Activated CD8-positive, alpha-beta T cell treated with anti-CD3 and anti-CD28 coated beads for 36 hours (primary cell): ENCODE data around the gene AFAP1L2. TPM values are rescaled to one million over a fixed set of nuclear protein-coding genes. Genes with fewer than 3 reads are reported as not detected.

Source experiments
- ATAC-seq: fragments of 200-7000 bp; cut with Tn5 transposase; one replicate; pipeline ENCODE4 v1.10.0; 2021; ENCODE audit warnings: mild to moderate bottlenecking, moderate library complexity
- CTCF ChIA-PET: fragments of 350-600 bp; sonication (Branson Sonifier 250); formaldehyde crosslinking; loops from one replicate; lab custom pipeline; 2021; ENCODE audit warnings: antibody characterized with exemption; lab: Charles Lee
- POLR2A ChIA-PET: fragments of 350-600 bp; sonication (Branson Sonifier 250); formaldehyde crosslinking; loops from one replicate; lab custom pipeline; 2021; ENCODE audit warnings: antibody characterized with exemption; lab: Charles Lee
- DNase-seq: peaks from one replicate; pipeline ENCODE4 v3.0.0-alpha.2; 2020
- H3K27ac Mint-ChIP-seq: one replicate; pipeline ENCODE4 v1.8.0; 2021; ENCODE audit warnings: mild to moderate bottlenecking, mixed read lengths
- H3K27me3 Mint-ChIP-seq: one replicate; pipeline ENCODE4 v1.8.0; 2021; ENCODE audit warnings: mixed read lengths
- H3K36me3 Mint-ChIP-seq: one replicate; pipeline ENCODE4 v1.8.0; 2021; ENCODE audit warnings: low read depth, mixed read lengths
- H3K4me1 Mint-ChIP-seq: one replicate; pipeline ENCODE4 v1.8.0; 2021; ENCODE audit warnings: low read depth, mixed read lengths
- H3K4me3 Mint-ChIP-seq: one replicate; pipeline ENCODE4 v1.8.0; 2021; ENCODE audit warnings: mild to moderate bottlenecking, moderate library complexity, mixed read lengths
- H3K9me3 Mint-ChIP-seq: one replicate; pipeline ENCODE4 v1.8.0; 2021; ENCODE audit warnings: mixed read lengths
- intact Hi-C: fragments of 100-400 bp; cut with micrococcal nuclease; formaldehyde crosslinking; loops from one replicate; pipeline ENCODE4 v1.10.0; 2022
- total RNA-seq, 2 experiments: library from RNA; stranded (reverse); gene quantifications; one replicate each; pipeline ENCODE4 v1.2.3, GENCODE V29; 2021
- TF ChIP-seq, protein P1 (sequence below): fragments of 200-600 bp; IDR thresholded peaks from one replicate; pipeline ENCODE4 v1.8.0; 2022; ENCODE audit warnings: antibody characterized with exemption, mild to moderate bottlenecking

The AFAP1L2 gene
- total RNA-seq, 2 experiments from 2014 or later, result 4.9 to 6.3 TPM

DNA sequence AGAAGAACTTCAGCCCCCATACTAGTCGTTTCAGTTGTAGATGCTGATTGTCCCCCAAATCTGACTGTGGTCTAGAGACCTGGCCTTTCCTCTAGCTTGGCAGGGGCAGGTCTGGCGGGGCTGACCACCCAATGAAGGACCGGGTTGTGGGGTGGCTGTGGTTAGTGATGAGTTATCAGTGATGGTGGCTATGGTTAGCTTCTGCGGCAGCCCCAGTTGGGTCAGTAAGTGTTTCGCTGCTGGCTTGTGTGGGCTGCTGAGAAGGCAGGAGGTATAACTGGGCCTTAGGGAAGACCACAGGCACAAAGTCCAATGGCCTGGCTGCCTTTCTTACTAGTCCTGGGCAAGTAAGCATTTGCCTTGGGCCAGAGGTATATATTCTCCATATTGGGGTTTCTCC is 143.9 kb downstream of the AFAP1L2 start:
- no peak overlapping the region for H3K4me3 Mint-ChIP-seq
- CTCF ChIA-PET, result no interaction called here
- H3K27me3 Mint-ChIP-seq, result no peaks in the 10 kb centered on the region
- POLR2A ChIA-PET, result no interaction called here
- H3K27ac Mint-ChIP-seq, result no peak overlapping the region
- DNase-seq, result no peak
- TF ChIP-seq, protein P1, sequence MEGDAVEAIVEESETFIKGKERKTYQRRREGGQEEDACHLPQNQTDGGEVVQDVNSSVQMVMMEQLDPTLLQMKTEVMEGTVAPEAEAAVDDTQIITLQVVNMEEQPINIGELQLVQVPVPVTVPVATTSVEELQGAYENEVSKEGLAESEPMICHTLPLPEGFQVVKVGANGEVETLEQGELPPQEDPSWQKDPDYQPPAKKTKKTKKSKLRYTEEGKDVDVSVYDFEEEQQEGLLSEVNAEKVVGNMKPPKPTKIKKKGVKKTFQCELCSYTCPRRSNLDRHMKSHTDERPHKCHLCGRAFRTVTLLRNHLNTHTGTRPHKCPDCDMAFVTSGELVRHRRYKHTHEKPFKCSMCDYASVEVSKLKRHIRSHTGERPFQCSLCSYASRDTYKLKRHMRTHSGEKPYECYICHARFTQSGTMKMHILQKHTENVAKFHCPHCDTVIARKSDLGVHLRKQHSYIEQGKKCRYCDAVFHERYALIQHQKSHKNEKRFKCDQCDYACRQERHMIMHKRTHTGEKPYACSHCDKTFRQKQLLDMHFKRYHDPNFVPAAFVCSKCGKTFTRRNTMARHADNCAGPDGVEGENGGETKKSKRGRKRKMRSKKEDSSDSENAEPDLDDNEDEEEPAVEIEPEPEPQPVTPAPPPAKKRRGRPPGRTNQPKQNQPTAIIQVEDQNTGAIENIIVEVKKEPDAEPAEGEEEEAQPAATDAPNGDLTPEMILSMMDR, result no peak
- H3K4me1 Mint-ChIP-seq, result peaks cover 7% of the 10 kb centered on the region
- intact Hi-C loops, result no loop called here
- no peak for ATAC-seq
- no peaks in the 10 kb centered on the region for H3K9me3 Mint-ChIP-seq
- no peaks in the 10 kb centered on the region for H3K36me3 Mint-ChIP-seq

DNA sequence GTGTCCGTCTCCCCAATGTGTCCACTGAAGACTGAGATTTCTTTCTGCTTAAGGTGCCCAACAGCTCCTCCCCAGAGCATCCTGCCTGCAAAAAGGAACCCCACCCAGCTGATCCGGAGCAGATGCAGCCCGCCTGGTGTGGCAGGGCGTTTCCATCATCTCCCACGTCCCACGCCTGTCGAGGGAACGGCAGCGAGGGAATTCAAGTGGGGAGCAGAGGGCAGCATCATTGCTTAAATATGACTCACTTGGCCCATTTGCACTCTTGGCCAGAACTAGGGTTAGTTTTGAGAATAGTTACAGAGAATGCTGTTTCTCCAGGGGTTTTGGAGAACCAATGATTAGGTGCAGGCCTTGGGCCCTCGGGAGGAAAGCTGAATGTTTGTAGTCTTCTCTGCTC is 144.5 kb downstream of the AFAP1L2 start:
- intact Hi-C loops, result no loop called here
- ChIA-PET POLR2A (no interaction called here), CTCF (no interaction called here)
- no peaks in the 10 kb centered on the region for H3K9me3 Mint-ChIP-seq
- H3K36me3 Mint-ChIP-seq, result no peaks in the 10 kb centered on the region
- peaks cover 7% of the 10 kb centered on the region for H3K4me1 Mint-ChIP-seq
- no peak overlapping the region for H3K4me3 Mint-ChIP-seq
- no peak overlapping the region for H3K27ac Mint-ChIP-seq
- no peak for ATAC-seq
- TF ChIP-seq, protein P1, result no peak
- DNase-seq, result no peak
- H3K27me3 Mint-ChIP-seq, result no peaks in the 10 kb centered on the region

DNA sequence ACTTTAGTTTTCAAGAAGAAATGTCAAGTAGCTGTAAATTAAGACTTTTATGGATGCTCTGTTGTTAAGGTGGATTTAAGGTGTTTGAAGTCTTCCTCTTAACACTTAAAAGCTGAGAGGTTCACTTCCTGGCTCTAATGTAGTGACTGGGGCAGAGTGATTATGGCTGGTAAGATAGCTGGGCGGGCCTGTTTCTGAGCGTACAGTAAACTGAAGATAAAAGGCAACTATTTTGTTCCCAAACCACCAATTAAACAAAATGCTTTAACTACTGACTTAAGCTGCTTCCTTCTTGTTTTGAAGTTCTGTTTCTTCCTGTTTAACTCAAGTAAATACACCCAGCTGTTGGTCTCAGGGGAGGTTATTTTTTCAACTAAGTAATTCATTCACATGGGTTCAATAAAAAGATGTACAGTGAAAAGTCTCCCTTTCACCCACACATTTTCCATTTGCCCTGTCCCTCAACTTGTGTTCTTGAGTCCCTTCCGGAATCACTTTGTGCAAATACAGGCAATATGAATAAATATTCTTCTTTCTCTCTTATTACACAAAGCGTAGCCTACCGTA is 145.9 kb downstream of the AFAP1L2 start:
- H3K36me3 Mint-ChIP-seq, result no peaks in the 10 kb centered on the region
- no peak overlapping the region for H3K4me3 Mint-ChIP-seq
- H3K4me1 Mint-ChIP-seq, result peaks cover 7% of the 10 kb centered on the region
- CTCF ChIA-PET, result interaction anchor here (0.7 to 0.8 kb wide), 2 partner anchors 16 to 45 kb away, joined by 3 read pairs; no protein-coding TSS in a partner anchor
- ATAC-seq (no peak), DNase-seq (no peak)
- no peak overlapping the region for H3K27ac Mint-ChIP-seq
- H3K27me3 Mint-ChIP-seq, result peaks cover 1% of the 10 kb centered on the region
- TF ChIP-seq, protein P1, result no peak
- POLR2A ChIA-PET, result no interaction called here
- no peaks in the 10 kb centered on the region for H3K9me3 Mint-ChIP-seq
- intact Hi-C loops, result no loop called here

DNA sequence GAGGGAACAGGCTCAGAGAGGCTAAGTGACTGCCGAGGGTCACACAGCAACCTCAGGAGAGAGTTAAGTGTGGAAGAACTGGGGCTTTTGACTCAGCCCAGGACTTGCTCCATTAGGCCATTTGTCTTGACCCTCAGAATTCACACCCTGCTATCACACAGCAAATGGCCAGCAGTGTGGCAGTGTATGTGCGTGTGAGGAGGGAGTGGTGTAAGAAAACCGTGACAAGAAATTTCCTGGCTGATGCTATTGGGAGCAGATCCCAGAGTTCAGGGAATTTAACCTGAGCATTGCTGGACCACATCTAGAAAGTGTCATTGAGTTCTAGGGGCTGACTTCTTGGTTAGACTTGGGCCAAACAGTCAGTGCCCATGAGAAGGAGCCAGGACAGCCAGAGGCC is 146.8 kb downstream of the AFAP1L2 start:
- Mint-ChIP-seq H3K9me3 (no peaks in the 10 kb centered on the region), H3K27me3 (peaks cover 1% of the 10 kb centered on the region), H3K27ac (no peak overlapping the region), H3K4me1 (peaks cover 7% of the 10 kb centered on the region), H3K36me3 (no peaks in the 10 kb centered on the region), H3K4me3 (no peak overlapping the region)
- intact Hi-C loops, result no loop called here
- DNase-seq (no peak), ATAC-seq (no peak)
- ChIA-PET POLR2A (no interaction called here), CTCF (interaction anchor here (0.8 kb wide), 1 partner anchor 17 kb away, joined by 3 read pairs; no protein-coding TSS in a partner anchor)
- TF ChIP-seq, protein P1, result no peak

DNA sequence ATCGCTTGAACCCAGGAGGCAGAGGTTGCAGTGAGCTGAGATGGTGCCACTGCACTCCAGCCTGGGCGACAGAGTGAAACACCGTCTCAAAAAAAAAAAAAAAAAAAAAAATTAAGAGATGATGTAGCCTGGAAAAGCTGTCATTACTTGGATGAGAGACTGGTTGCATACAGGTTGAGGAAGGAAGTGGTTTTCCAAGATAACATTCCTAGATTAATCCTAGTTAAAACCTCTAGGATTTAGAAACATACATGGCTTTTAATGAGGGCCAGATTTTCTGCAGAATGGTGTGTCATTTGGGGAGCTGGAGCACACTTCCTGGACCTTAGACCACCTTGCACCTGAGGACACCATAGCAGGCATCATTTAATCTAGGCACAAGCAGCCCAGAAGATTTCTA is 147.5 kb downstream of the AFAP1L2 start:
- CTCF ChIA-PET, result no interaction called here
- TF ChIP-seq, protein P1, result no peak
- Mint-ChIP-seq H3K27ac (no peak overlapping the region), H3K36me3 (no peaks in the 10 kb centered on the region), H3K4me1 (peaks cover 7% of the 10 kb centered on the region), H3K27me3 (peaks cover 1% of the 10 kb centered on the region), H3K9me3 (no peaks in the 10 kb centered on the region), H3K4me3 (no peak overlapping the region)
- no peak for ATAC-seq
- POLR2A ChIA-PET, result no interaction called here
- no peak for DNase-seq
- intact Hi-C loops, result no loop called here
